Measurements from ENCODE around the gene PROC. TPM values are rescaled to one million over a fixed set of nuclear protein-coding genes. Genes with fewer than 3 reads are reported as not detected.

PROC gene
- total and polyA plus RNA-seq, 10 donors = 0.16 to 0.52 (median 0.21) TPM; not detected in 7

DNA sequence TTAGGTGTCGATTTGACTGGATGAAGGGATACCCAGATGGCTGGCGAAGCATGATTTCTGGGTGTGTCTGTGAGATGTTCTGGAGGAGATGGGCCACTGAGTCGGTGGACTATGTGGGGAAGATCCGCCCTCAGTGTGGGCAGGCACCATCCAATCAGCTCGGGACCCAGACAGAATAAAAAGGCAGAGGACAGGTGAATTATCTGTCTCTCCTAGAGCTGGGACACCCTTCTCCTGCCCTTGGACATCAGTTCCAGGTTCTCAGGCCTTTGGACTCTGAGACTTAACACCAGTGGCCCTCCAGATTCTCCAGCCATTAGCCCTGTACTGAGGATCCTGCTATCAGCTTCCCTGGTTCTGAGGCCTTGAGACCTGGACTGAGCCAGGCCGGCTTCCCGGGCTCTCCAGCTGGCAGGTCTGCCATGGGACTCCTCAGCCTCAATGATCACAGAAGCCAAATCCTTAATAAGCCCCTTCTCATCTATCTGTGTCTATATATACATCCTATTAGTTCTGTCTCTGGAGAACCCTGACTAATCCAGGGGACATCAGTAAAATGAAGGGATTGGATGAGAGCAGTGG lies 11.7 kb downstream of the PROC start:
- no peak for DNase-seq
- Histone ChIP-seq H3K4me3 (no peak overlapping the region), H3K27ac (no peak overlapping the region), H3K4me1 (no peaks in the 10 kb centered on the region), H3K36me3 (peaks cover 0 to 5% (median 0%) of the 10 kb centered on the region in 6 donors), H3K9me3 (no peaks in the 10 kb centered on the region), H3K27me3 (replicated peaks in 1 of 7) (peaks cover 0 to 1% (median 0%) of the 10 kb centered on the region in 7 donors)
- intact Hi-C loops (cut with DNase I; ENCODE audit: low total_unique reads) = no loop called here
- WGBS, 5 donors = 83 to 93% (median 88%) methylated on average over 7 of the region's 7 CpGs
- no peak for TF ChIP-seq POLR2AphosphoS5 (IDR thresholded peaks at IDR 0.05)
- TF ChIP-seq, protein P1, sequence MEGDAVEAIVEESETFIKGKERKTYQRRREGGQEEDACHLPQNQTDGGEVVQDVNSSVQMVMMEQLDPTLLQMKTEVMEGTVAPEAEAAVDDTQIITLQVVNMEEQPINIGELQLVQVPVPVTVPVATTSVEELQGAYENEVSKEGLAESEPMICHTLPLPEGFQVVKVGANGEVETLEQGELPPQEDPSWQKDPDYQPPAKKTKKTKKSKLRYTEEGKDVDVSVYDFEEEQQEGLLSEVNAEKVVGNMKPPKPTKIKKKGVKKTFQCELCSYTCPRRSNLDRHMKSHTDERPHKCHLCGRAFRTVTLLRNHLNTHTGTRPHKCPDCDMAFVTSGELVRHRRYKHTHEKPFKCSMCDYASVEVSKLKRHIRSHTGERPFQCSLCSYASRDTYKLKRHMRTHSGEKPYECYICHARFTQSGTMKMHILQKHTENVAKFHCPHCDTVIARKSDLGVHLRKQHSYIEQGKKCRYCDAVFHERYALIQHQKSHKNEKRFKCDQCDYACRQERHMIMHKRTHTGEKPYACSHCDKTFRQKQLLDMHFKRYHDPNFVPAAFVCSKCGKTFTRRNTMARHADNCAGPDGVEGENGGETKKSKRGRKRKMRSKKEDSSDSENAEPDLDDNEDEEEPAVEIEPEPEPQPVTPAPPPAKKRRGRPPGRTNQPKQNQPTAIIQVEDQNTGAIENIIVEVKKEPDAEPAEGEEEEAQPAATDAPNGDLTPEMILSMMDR (IDR thresholded peaks at IDR 0.05 in 8 of 11, conservative IDR thresholded peaks at IDR 0.05 in 3 of 11) = no peak
- TF ChIP-seq POLR2A (IDR thresholded peaks at IDR 0.05) = no peak

DNA sequence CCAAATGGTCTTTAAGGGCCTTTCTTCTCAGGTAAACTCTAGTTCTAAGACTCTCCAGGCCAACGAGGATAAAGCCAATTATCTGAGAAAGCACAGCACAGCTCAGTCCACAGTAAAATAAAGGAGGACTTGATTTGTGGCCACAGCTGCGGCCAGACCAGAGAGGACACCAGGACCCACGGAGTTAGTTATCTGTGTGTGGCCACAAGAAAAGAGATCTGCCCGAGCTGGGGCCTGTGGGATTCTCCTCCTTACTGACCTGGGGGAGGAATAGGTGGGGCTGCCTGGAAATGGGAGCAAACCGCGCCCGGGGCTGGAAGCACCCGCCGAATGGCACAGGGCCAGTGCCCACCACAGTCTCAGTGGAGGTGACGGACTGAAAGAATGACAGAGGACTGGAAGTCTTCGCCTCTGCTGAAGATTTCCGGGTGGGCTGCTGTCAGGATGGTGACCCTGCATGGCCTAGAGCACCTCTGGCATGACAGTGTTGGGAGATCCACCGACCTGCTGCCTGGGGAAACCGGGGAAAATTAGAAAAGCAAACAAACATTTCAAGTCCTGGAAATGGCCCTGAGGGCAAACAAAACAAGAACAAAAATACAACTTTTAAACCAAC lies 13.3 kb downstream of the PROC start:
- no peaks in the 10 kb centered on the region for H3K4me1 ChIP-seq
- intact Hi-C loops (cut with DNase I; ENCODE audit: low total_unique reads) = no loop called here
- TF ChIP-seq, protein P1 (IDR thresholded peaks at IDR 0.05 in 8 of 11, conservative IDR thresholded peaks at IDR 0.05 in 3 of 11) = no peak
- H3K27me3 ChIP-seq (replicated peaks in 1 of 7) = no peaks in the 10 kb centered on the region
- WGBS, 5 donors = 78 to 85% (median 82%) methylated on average over 14 of the region's 14 CpGs
- no peak for DNase-seq
- no peak overlapping the region for H3K4me3 ChIP-seq
- peaks cover 0 to 5% (median 0%) of the 10 kb centered on the region in 6 donors for H3K36me3 ChIP-seq
- H3K27ac ChIP-seq = no peak overlapping the region
- no peaks in the 10 kb centered on the region for H3K9me3 ChIP-seq

DNA sequence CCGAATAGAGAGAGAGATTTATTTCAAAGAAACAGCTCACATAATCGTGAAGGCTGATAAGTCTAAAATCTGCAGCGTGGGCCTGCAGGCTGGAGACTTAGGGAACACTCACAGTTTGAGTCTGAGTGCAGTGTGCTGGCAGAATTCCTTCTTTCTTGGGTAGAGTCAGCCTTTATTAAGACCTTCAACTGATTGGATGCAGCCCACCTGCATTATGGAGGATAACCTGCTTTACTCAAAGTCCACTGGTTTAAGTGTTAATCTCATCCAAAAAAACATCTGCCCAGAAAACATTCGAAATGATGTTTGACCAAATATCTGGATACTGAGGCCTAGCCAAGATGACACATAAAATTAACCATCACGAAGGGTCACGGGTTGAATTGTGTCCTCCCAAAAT lies 16.3 kb downstream of the PROC start:
- Histone ChIP-seq H3K27me3 (replicated peaks in 1 of 7) (no peaks in the 10 kb centered on the region), H3K4me1 (no peaks in the 10 kb centered on the region), H3K9me3 (peaks cover 0 to 5% (median 2%) of the 10 kb centered on the region in 8 donors), H3K4me3 (no peak overlapping the region), H3K27ac (no peak overlapping the region), H3K36me3 (peaks cover 0 to 5% (median 0%) of the 10 kb centered on the region in 6 donors)
- intact Hi-C loops (cut with DNase I; ENCODE audit: low total_unique reads) = no loop called here
- 91 to 96% (median 94%) methylated on average over 6 of the region's 6 CpGs for WGBS, 5 donors
- no peak for DNase-seq
- TF ChIP-seq POLR2A (IDR thresholded peaks at IDR 0.05) = no peak
- TF ChIP-seq, protein P1 (IDR thresholded peaks at IDR 0.05 in 8 of 11, conservative IDR thresholded peaks at IDR 0.05 in 3 of 11) = no peak
- TF ChIP-seq POLR2AphosphoS5 (IDR thresholded peaks at IDR 0.05) = no peak

DNA sequence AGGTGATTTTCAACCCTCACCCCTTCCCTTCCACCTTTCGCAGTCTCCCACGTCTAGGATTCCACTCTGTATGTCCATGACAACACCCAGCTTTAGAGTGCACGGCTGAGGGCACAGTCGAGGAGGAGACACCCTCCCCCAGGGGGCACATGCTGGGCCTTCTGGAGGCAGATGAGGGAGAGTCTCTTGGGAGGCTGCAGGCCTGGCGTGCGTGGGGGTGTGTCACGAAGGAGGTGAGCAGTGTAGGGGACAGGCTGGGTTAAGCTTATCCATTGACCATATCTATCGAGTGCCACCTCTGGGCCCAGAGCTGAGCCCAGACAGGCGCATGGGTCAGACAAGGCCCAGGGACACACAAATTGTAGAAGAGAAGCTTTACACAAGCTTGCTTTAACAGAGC lies 18.8 kb downstream of the PROC start:
- Histone ChIP-seq H3K4me3 (no peak overlapping the region), H3K27ac (no peak overlapping the region), H3K27me3 (replicated peaks in 1 of 7) (no peaks in the 10 kb centered on the region), H3K36me3 (no peaks in the 10 kb centered on the region), H3K4me1 (no peaks in the 10 kb centered on the region), H3K9me3 (peaks cover 0 to 29% (median 21%) of the 10 kb centered on the region in 8 donors)
- no peak for DNase-seq
- 88 to 95% (median 91%) methylated on average over 9 of the region's 9 CpGs for WGBS, 5 donors
- TF ChIP-seq, protein P1 (IDR thresholded peaks at IDR 0.05 in 8 of 11, conservative IDR thresholded peaks at IDR 0.05 in 3 of 11) = no peak
- TF ChIP-seq POLR2A (IDR thresholded peaks at IDR 0.05) (no peak), POLR2AphosphoS5 (IDR thresholded peaks at IDR 0.05) (no peak)
- intact Hi-C loops (cut with DNase I; ENCODE audit: low total_unique reads) = no loop called here

Data from spleen (tissue), 11 donors.